ENCODE data around the gene MED15. TPM values are rescaled to one million over a fixed set of nuclear protein-coding genes. Genes with fewer than 3 reads are reported as not detected.

The MED15 gene
- total and polyA plus RNA-seq, 2 experiments from 2014 or later = 45.1 to 45.3 TPM

DNA sequence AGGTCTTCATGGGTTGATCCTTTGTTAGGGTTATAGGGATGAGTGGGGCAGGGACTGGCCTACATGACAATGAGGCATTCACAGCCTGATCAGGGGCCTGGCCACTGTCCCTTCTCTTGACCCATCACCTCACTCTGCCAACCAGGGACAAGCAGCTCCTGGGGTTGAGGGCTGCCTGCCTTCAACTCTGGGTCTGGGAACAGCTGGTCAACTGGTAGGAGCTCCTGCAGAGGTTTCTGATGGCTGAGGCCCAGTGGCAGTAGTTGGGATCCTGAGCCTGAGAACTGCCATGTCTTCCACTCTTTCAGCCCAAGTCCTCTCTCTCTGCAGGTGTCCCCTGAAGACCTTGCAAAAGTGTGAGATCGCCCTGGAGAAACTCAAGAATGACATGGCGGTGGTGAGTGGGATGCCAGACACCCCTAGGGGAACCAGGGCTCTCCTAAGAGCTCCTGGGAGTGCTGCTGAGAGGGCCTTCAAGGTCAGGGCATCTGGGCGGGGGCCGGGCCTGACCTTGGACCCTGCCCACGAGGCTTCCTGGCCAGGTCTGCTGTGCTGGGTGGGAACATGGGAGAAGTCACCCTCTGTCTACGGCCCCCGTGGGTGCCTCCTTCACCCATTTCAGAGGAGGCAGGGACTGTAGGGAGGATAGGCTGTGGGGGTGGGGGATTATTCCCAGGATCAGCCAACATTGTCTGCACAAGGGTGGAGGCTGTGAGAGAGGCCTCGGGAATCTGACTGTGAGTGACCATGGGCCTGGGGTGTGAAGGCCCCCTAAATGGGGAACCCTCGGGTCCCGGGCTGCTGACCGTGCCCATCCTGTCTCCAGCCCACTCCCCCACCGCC is 76.8 kb downstream of the MED15 start:
- Histone ChIP-seq H3K4me1 (ENCODE audit: low read depth) (no peaks in the 10 kb centered on the region), H3K4me3 (no peak overlapping the region), H3K27me3 (no peaks in the 10 kb centered on the region), H3K9me3 (ENCODE audit: low read depth) (no peaks in the 10 kb centered on the region), H3K27ac (no peak overlapping the region), H3K36me3 (peaks cover 37% of the 10 kb centered on the region)
- no peak for DNase-seq (ENCODE audit: low read depth in 1 of 2, low spot score in 1 of 2)
- TF ChIP-seq, protein P1, sequence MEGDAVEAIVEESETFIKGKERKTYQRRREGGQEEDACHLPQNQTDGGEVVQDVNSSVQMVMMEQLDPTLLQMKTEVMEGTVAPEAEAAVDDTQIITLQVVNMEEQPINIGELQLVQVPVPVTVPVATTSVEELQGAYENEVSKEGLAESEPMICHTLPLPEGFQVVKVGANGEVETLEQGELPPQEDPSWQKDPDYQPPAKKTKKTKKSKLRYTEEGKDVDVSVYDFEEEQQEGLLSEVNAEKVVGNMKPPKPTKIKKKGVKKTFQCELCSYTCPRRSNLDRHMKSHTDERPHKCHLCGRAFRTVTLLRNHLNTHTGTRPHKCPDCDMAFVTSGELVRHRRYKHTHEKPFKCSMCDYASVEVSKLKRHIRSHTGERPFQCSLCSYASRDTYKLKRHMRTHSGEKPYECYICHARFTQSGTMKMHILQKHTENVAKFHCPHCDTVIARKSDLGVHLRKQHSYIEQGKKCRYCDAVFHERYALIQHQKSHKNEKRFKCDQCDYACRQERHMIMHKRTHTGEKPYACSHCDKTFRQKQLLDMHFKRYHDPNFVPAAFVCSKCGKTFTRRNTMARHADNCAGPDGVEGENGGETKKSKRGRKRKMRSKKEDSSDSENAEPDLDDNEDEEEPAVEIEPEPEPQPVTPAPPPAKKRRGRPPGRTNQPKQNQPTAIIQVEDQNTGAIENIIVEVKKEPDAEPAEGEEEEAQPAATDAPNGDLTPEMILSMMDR (IDR thresholded peaks at IDR 0.05; ENCODE audit: low read depth, low read length) = no peak

DNA sequence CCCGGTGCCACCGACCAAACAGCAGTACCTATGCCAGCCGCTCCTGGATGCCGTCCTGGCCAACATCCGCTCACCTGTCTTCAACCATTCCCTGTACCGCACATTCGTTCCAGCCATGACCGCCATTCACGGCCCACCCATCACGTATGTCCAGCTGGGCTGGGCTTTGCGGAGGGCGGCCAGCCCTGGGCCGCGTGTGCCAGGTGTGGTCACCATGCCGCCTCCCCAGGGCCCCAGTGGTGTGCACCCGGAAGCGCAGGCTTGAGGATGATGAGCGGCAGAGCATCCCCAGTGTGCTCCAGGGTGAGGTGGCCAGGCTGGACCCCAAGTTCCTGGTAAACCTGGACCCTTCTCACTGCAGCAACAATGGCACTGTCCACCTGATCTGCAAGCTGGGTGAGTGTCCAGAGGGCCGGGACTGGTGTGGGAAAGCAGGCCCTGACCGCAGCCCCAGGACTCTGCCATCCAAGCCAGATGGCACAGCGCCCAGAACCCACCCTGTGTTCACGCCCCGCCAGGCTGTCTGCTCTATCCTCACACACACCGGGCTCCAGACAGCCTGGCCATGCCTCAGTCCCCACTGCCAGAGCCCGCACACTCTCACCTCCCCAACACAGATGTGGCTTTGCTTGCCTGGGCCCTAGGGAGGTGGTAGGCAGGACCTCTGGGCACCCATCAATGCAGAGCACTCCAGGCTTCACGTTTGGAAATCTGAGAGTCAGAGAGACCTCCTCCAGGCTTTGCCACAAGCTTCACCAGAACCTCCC is 77.6 kb downstream of the MED15 start:
- no peak overlapping the region for H3K27ac ChIP-seq
- TF ChIP-seq, protein P1 (IDR thresholded peaks at IDR 0.05; ENCODE audit: low read depth, low read length) = no peak
- DNase-seq (ENCODE audit: low read depth in 1 of 2, low spot score in 1 of 2) = no peak
- H3K27me3 ChIP-seq = no peaks in the 10 kb centered on the region
- H3K4me1 ChIP-seq (ENCODE audit: low read depth) = no peaks in the 10 kb centered on the region
- H3K9me3 ChIP-seq (ENCODE audit: low read depth) = no peaks in the 10 kb centered on the region
- H3K36me3 ChIP-seq = peaks cover 37% of the 10 kb centered on the region
- H3K4me3 ChIP-seq = no peak overlapping the region

DNA sequence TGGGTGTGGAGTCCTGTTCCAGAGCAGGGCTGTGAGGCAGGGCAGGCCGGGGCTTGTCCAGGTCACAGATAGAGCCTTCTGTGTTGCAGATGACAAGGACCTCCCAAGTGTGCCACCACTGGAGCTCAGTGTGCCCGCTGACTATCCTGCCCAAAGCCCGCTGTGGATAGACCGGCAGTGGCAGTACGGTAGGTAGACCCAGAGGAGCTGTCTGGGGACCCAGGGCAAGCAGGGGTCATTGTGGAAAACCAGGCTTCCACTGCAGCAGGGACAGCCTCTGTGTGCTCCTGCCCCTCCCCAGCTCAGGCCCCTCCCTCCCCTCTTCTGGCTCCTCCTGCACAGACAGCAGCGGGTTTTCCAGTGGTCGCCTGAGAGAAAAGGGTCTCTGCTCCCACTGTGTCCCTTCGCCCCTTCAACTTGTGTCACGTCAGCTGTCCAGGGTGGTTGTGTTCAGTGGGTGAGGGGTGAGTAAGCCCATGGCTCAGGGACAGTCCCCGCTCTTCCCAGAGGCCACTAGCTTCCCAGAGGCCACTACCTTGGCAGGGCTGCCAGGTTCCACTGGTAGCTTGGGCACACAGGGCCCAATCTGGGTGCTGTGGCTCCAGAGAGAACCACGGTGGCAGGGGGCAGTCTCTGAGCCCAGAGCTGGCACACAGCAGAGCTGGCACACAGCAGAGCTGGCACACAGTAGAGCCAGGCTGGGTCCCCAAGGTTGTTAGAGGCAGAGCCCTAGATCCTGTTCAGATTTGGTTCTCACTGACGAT is 78.4 kb downstream of the MED15 start:
- H3K36me3 ChIP-seq = peaks cover 37% of the 10 kb centered on the region

DNA sequence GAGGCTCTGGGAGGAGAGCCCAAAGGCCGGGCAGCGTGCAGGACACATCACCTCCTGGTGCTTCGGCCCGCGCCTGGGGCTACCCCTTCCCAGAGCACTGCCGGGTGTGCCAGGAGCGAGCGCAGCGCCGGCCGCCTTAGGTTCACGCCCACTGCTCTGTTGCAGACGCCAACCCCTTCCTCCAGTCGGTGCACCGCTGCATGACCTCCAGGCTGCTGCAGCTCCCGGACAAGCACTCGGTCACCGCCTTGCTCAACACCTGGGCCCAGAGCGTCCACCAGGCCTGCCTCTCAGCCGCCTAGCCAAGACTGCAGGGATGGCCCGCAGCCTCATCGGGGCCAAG is 79.0 kb downstream of the MED15 start:
- TF ChIP-seq, protein P1 (IDR thresholded peaks at IDR 0.05; ENCODE audit: low read depth, low read length) = no peak
- Histone ChIP-seq H3K9me3 (ENCODE audit: low read depth) (no peaks in the 10 kb centered on the region), H3K27me3 (no peaks in the 10 kb centered on the region), H3K4me1 (ENCODE audit: low read depth) (no peaks in the 10 kb centered on the region), H3K36me3 (peaks cover 37% of the 10 kb centered on the region), H3K4me3 (no peak overlapping the region), H3K27ac (no peak overlapping the region)
- DNase-seq (ENCODE audit: low read depth in 1 of 2, low spot score in 1 of 2) = no peak

More for the DNA sequence above, 78.4 kb downstream of the MED15 start:
- H3K4me3 ChIP-seq = no peak overlapping the region
- DNase-seq (ENCODE audit: low read depth in 1 of 2, low spot score in 1 of 2) = no peak
- no peaks in the 10 kb centered on the region for H3K4me1 ChIP-seq (ENCODE audit: low read depth)
- H3K9me3 ChIP-seq (ENCODE audit: low read depth) = no peaks in the 10 kb centered on the region
- H3K27me3 ChIP-seq = no peaks in the 10 kb centered on the region
- H3K27ac ChIP-seq = no peak overlapping the region
- TF ChIP-seq, protein P1 (IDR thresholded peaks at IDR 0.05; ENCODE audit: low read depth, low read length) = no peak

DNA sequence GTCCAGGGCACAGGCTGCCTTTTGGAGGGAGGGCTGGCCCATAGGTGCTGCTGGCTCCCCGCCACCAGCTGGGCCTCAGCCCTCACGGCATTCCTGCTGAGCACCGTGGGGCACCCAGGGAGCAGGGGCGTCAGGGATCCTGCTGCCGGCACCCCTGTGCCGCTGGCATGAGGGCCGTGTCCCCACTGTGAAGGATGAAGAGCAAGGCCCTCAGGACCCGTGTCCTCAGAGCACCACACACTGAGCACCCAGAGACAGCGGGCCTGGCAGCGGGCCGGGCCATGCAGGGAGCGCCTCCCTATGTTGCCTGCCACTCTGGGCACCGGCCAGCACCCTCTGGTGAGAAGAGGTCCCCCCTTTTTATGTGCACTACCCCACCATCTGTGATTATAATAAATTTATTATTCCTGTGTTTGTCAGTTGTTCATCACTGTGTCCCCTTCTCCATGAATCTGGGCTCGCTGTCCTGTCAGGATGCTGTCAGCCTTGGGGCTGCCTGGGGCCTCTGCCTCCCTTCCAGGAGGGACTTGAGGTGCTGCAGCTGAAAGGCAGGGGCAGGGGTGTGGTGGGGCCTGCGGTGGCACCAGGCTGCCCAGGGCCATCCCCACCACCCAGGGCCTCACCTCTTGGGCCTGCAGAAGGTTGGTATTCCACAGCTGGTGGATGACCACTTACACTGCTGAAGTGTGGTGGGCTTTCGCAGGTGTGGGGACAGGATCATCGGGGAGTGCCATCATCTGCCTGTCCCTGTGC is 80.0 kb downstream of the MED15 start:
- no peaks in the 10 kb centered on the region for H3K9me3 ChIP-seq (ENCODE audit: low read depth)
- H3K36me3 ChIP-seq = peaks cover 37% of the 10 kb centered on the region

More for the DNA sequence above, 80.0 kb downstream of the MED15 start:
- no peaks in the 10 kb centered on the region for H3K4me1 ChIP-seq (ENCODE audit: low read depth)
- TF ChIP-seq, protein P1 (IDR thresholded peaks at IDR 0.05; ENCODE audit: low read depth, low read length) = no peak
- DNase-seq (ENCODE audit: low read depth in 1 of 2, low spot score in 1 of 2) = no peak
- H3K27me3 ChIP-seq = no peaks in the 10 kb centered on the region
- H3K4me3 ChIP-seq = no peak overlapping the region
- peak overlapping the region; percentile 75 for H3K27ac ChIP-seq

Data from cardiac muscle cell (in vitro differentiated cells and primary cell).